HEK293 (cell line): ENCODE measurements around the gene FOXL2.

Source experiments
- CTCF ChIP-seq: fragments of 450-650 bp; formaldehyde crosslinking; IDR thresholded peaks from 2 replicates; pipeline ENCODE4 v1.5.1; 2016; ENCODE audit warnings: missing biosample characterization, missing genetic modification characterization
- REST ChIP-seq: fragments of 450-650 bp; formaldehyde crosslinking; IDR thresholded peaks from 2 replicates; pipeline ENCODE4 v1.5.1; 2016; ENCODE audit warnings: missing biosample characterization, missing genetic modification characterization
- TCF7L2 ChIP-seq: IDR thresholded peaks from 2 replicates; pipeline ENCODE4 v1.6.1; 2011; ENCODE audit warnings: low read depth, mild to moderate bottlenecking, inconsistent platforms, low read length, moderate library complexity, borderline replicate concordance
- TSHZ1 ChIP-seq: fragments of 450-650 bp; formaldehyde crosslinking; IDR thresholded peaks from 2 replicates; pipeline ENCODE4 v1.5.1; 2016; ENCODE audit warnings: missing biosample characterization, missing genetic modification characterization, borderline replicate concordance
- YY1 ChIP-seq: fragments of 450-650 bp; formaldehyde crosslinking; IDR thresholded peaks from 2 replicates; pipeline ENCODE4 v1.5.1; 2018; ENCODE audit warnings: missing biosample characterization, missing genetic modification characterization
- ZFP3 ChIP-seq: fragments of 450-650 bp; formaldehyde crosslinking; IDR thresholded peaks from 2 replicates; pipeline ENCODE4 v1.5.1; 2016; ENCODE audit warnings: low read depth, missing biosample characterization, missing genetic modification characterization
- ZNF274 ChIP-seq, 2 experiments: fragments of 200-500 bp in 1 of 2; fragments of 450-650 bp in 1 of 2; sonication (Bioruptor generic) in 1 of 2; formaldehyde crosslinking in 1 of 2; IDR thresholded peaks; 2 replicates each; pipeline versions ENCODE4 v1.5.1 to v1.6.1; 2014 to 2016; ENCODE audit warnings: borderline replicate concordance in 1 of 2, inconsistent platforms in 1 of 2, low read length in 1 of 2, missing biosample characterization in 1 of 2, missing genetic modification characterization in 1 of 2
- ZNF423 ChIP-seq: fragments of 450-650 bp; formaldehyde crosslinking; IDR thresholded peaks from 2 replicates; pipeline ENCODE4 v1.5.1; 2016; ENCODE audit warnings: missing biosample characterization, missing genetic modification characterization
- ZNF626 ChIP-seq: fragments of 450-650 bp; sonication (Bioruptor Pico); formaldehyde crosslinking; IDR thresholded peaks from 2 replicates; pipeline ENCODE4 v1.5.1; 2018; ENCODE audit warnings: missing biosample characterization, missing genetic modification characterization, inconsistent platforms
- ZNF707 ChIP-seq: fragments of 450-650 bp; formaldehyde crosslinking; IDR thresholded peaks from 2 replicates; pipeline ENCODE4 v1.5.1; 2016; ENCODE audit warnings: missing biosample characterization, missing genetic modification characterization
- TF ChIP-seq, protein P1 (sequence below): fragments of 450-650 bp; formaldehyde crosslinking; IDR thresholded peaks from 2 replicates; pipeline ENCODE4 v1.5.1; 2016; ENCODE audit warnings: missing biosample characterization, missing genetic modification characterization

DNA sequence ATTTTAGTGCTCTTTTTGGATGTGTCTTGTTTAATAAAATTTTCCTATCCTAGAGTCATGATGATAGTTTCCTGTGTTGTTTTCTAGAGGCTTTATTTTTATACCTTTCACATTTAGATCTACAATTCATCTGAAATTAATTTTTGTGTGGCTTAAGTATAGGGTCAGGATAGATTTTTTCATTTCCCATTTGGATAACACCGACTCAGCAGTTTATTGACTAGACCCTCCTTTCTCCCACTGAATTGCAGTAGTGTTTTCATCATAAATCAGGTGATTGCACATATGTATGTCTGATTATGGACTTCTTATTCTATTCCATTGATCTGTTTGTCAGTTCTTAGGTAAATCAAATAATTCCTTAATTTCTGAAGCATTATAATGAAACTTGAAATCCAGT, 48.8 kb upstream of the FOXL2 start:
- TF ChIP-seq ZFP3 (tag by site-specific recombination) (no peak), TSHZ1 (no peak), TCF7L2 (no peak), ZNF626 (tag by site-specific recombination) (no peak), CTCF (tag by site-specific recombination) (no peak), REST (tag by site-specific recombination) (no peak), ZNF423 (no peak), YY1 (tag by site-specific recombination) (no peak), ZNF707 (tag by site-specific recombination) (no peak), ZNF274 (IDR thresholded peaks at IDR 0.05; ENCODE audit: low read length) (no peak), ZNF274 (tag by site-specific recombination; IDR thresholded peaks at IDR 0.05; ENCODE audit: borderline replicate concordance) (no peak)
- TF ChIP-seq, protein P1, sequence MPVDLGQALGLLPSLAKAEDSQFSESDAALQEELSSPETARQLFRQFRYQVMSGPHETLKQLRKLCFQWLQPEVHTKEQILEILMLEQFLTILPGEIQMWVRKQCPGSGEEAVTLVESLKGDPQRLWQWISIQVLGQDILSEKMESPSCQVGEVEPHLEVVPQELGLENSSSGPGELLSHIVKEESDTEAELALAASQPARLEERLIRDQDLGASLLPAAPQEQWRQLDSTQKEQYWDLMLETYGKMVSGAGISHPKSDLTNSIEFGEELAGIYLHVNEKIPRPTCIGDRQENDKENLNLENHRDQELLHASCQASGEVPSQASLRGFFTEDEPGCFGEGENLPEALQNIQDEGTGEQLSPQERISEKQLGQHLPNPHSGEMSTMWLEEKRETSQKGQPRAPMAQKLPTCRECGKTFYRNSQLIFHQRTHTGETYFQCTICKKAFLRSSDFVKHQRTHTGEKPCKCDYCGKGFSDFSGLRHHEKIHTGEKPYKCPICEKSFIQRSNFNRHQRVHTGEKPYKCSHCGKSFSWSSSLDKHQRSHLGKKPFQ = no peak
